Fibroblast of the aortic adventitia (primary cell): ENCODE measurements around the gene AHSP. TPM values are rescaled to one million over a fixed set of nuclear protein-coding genes. Genes with fewer than 3 reads are reported as not detected.

Experiments
- DNase-seq: peaks from one replicate; pipeline ENCODE4 v3.0.0-alpha.2; 2010; ENCODE audit warnings: low read depth
- H3K4me3 ChIP-seq: 2 replicates; pipeline ENCODE4 v1.5.1; 2011; ENCODE audit warnings: low read depth, mild to moderate bottlenecking, control low read depth, low read length, moderate library complexity
- CTCF ChIP-seq: IDR thresholded peaks from 2 replicates; pipeline ENCODE4 v1.5.1; 2011; ENCODE audit warnings: mild to moderate bottlenecking, low read length, control low read depth, inconsistent platforms; ENCODE audit not compliant: insufficient read depth
- total RNA-seq: library from RNA; depleted of rRNA; stranded (reverse); fragments of >200 nt; gene quantifications from 2 replicates; pipeline ENCODE4 v1.2.3, GENCODE V29; 2012; ENCODE audit warnings: low replicate concordance

The AHSP gene
- total RNA-seq, 1 donor: not detected

DNA sequence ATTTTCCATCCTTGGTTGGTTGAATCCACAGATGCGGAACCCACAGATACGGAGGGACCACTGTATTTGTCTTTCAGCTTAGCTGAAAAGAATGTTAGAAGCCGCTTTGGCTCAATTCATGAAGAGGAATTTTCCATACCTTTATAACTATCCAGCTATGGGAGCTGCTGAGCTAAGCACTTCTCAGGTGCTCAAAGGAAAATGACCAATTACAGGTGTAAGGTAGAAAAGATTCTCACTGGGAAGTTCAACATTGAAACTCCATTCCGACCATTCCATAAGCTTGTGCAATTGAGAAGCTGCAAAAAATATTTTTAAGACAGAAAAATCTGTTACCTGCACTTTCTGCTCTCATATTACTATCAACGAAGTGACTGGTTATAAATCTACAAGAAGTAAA, 2.7 kb downstream of the AHSP start:
- no peak for TF ChIP-seq CTCF
- DNase-seq: no peak
- no peak overlapping the region for H3K4me3 ChIP-seq

DNA sequence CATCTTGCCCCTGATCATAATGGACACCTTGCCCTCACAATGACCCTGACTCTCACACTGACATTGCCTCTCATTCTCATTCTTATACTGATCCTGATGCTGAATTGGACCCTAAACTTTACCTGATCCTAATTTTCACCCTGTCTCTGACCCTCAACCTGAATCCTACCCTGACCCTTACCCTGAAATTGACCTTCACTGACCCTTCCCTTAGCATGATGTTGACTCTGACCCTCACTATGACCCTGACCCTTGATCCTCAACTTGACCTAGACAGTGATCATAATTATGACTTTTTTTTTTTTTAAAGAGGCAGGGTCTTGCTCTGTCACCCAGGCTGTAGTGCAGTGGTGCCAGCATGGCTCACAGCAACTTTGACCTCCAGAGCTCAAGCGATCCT, 3.4 kb downstream of the AHSP start:
- H3K4me3 ChIP-seq: no peak overlapping the region
- no peak for TF ChIP-seq CTCF
- DNase-seq: no peak

DNA sequence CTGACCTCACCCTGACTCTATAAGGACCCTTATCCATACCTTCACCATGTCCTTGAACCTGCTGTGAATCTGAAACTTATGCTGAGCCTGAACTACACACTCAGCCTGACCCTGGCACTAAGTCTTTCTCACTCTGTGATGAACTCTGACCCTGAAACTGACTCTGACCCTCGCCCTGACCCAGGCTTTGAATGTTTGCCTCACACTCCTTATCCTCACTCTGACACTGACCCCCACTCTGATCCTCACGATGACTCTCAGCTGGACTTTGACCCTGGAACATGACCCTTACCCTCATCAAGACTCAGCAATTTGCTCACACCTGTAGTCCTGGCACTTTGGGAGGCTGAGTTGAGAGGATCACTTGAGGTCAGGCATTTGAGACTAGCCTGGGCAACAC, 4.4 kb downstream of the AHSP start:
- H3K4me3 ChIP-seq: no peak overlapping the region
- no peak for TF ChIP-seq CTCF
- no peak for DNase-seq

DNA sequence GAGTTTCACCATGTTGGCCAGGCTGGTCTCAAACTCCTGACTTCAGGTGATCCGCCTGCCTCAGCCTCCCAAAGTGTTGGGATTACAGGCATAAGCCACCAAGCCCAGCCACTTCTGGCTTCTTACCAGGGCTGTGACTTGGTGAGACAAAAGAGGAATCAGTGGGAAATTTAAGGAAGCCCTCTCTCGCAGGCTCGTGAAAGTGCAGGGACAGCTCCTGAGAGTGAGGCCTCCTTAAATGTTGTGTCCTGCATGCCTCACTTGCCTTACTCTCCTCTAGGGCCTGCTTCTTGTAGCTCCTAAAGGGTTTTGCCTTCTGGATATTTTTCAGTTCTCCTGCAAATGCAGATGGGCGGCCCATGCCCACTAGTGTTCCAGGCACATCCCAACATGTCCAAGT, 5.2 kb downstream of the AHSP start:
- TF ChIP-seq CTCF: no peak
- no peak for DNase-seq
- no peak overlapping the region for H3K4me3 ChIP-seq

- no peak overlapping the region for H3K4me3 ChIP-seq
- DNase-seq: no peak
- TF ChIP-seq CTCF: no peak
Measured at GRCh38 chr16:31535737-31536136, 8.0 kb downstream of the AHSP start.

DNA sequence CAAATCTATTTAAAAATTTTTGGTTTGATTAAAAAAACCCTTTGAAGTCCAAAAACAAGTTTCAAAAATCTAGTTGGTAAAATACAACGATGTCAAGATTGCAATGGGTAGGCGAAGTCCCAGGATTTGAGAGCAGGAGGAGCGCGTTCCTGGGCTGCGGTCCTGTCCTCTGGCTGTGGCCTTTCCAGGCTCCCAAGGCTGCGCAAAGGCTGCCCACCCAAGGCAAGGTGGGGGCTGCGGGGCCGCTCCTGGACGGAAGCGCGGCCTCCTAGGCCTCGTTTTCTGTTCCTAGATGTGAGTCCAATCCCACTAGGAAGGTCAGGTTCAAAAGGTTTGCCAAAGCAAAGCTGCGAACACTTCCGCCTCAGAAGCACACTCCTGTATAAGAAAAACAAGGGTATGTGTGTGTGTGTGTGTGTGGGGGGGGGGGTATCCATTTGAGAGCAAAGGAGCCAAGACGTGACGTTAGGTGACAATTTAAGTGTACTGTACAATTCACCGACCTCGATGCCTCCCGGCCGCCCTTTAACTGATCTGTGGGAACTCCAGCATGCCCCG, 9.2 kb downstream of the AHSP start:
- TF ChIP-seq CTCF: no peak
- DNase-seq: no peak
- H3K4me3 ChIP-seq: no peak overlapping the region
